ENCODE results near the gene CASP9.
"Not testable (repeated sequence)": the region's sequence is repeated elsewhere in the genome, so short reads cannot be mapped to it uniquely, and the experiment has no call there.

Gene CASP9

DNA sequence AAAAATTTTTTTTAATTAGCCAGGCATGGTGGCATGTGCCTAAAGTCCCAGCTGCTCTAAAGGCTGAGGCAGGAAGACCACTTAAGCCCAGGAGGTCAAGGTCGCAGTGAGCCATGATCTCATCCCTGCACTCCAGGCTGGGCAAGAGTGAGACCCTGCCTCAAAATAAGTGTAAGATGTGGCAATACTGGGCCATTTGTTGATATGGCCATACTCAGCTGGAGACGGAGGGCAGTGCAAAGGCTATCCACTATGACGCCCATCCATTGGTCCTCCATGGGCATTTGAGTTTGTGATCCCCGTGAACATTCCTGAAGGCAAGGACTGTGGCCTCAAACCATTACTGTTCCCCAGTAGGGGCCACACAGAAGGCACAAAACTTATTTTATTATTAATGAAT, 1.5 kb downstream of the CASP9 start:
- no peak overlapping the region for H3K4me3 ChIP-seq (ENCODE audit: low read depth, low read length)
- TF ChIP-seq, protein P1, sequence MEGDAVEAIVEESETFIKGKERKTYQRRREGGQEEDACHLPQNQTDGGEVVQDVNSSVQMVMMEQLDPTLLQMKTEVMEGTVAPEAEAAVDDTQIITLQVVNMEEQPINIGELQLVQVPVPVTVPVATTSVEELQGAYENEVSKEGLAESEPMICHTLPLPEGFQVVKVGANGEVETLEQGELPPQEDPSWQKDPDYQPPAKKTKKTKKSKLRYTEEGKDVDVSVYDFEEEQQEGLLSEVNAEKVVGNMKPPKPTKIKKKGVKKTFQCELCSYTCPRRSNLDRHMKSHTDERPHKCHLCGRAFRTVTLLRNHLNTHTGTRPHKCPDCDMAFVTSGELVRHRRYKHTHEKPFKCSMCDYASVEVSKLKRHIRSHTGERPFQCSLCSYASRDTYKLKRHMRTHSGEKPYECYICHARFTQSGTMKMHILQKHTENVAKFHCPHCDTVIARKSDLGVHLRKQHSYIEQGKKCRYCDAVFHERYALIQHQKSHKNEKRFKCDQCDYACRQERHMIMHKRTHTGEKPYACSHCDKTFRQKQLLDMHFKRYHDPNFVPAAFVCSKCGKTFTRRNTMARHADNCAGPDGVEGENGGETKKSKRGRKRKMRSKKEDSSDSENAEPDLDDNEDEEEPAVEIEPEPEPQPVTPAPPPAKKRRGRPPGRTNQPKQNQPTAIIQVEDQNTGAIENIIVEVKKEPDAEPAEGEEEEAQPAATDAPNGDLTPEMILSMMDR (IDR thresholded peaks at IDR 0.05; ENCODE audit: borderline replicate concordance, insufficient read depth, low read depth, low read length) = no peak

DNA sequence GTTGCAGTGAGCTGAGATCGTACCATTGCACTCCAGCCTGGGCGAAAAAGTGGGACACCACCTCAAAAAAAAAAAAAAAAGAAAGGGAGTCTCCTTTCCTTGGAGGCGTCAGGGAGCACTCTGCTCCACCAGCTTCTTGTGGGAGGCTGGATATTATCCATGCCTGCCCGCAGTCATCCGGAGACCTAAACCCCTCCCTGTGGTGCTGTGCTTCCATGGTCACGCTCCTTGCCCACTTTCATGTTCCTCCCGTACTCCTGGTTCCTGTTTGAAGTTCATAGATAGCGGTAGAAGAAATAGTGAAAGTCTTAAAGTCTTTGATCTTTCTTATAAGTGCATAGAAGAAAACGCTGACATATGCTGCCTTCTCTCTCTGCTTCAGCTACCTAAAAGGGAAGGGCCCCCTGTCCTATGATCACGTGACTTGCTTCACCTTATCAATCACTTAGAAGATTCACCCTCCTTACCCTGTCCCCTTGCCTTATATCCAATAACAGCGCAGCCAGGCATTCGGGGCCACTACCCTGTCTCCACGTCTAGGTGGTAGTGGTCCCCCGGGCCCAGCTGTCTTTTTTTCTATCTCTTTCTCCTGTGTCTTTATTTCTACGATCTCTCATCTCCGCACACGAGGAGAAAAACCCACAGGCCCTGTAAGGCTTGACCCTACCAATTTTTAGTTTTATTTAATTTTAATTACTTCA, 2.7 kb downstream of the CASP9 start:
- H3K4me3 ChIP-seq (ENCODE audit: low read depth, low read length) = not testable (repeated sequence)

DNA sequence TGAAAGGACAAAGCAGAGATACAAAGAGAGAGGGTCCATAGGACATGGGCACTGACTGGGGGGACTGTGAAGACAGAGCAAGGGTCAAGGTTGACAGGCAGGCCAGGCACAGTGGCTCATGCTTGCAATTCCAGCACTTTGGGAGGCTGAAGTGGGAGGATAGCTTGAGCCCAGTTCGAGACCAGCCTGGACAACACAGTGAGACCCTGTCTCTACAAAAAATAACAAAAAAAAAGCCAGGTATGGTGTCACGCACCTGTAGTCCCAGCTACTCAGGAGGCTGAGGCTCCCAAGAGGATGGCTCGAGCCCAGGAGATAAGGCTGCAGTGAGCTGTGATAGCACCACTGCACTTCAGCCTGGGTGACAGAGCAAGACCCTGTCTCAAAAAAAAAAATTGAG, 4.4 kb downstream of the CASP9 start:
- no peak overlapping the region for H3K4me3 ChIP-seq (ENCODE audit: low read depth, low read length)
- TF ChIP-seq, protein P1 (IDR thresholded peaks at IDR 0.05; ENCODE audit: borderline replicate concordance, insufficient read depth, low read depth, low read length) = no peak

DNA sequence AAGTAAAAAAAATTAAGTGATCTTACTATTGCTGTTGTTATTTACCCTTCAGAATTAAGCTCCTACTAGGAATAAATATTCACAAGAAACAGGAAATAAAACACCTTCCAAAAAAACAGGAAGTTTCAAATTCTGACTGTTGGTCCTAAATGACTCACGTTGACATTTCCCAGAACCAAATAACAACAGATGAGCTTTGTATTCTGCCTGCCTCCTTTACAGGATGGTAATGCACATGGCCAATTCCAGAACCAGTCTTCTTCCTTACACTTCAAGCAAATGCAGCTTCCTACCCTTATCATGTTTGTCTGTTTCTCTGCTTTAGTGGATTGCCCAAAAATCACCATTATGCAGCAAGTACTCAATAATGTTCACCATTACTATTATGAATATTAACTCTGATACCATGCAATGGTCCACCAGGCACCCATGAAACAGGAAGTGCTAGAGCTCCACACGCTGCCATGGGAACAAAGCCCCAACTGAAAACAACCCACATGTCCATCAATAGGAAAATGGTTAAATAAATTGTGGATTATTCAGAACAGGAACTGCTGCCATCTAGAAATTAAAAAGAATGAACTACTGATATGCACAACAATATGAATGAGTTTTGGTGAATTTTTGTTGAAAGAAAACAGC, 8.9 kb downstream of the CASP9 start:
- H3K4me3 ChIP-seq (ENCODE audit: low read depth, low read length) = no peak overlapping the region
- TF ChIP-seq, protein P1 (IDR thresholded peaks at IDR 0.05; ENCODE audit: borderline replicate concordance, insufficient read depth, low read depth, low read length) = no peak

DNA sequence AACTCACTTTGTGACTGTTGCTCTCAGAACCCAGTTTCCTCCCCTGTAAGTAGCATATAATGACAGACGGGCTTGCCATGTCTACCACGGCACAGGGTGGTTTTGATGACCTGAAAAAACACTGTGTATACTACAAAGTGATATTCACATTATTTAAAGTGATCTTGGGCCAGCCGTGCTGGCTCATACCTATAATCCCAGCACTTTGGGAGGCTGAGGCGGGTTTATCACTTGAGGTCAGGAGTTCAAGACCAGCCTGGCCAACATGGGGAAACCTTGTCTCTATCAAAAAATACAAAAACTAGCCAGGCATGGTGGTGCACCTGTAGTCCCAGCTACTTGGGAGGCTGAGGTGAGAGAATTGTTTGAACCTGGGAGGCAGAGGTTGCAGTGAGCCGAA, 9.5 kb downstream of the CASP9 start:
- not testable (repeated sequence) for H3K4me3 ChIP-seq (ENCODE audit: low read depth, low read length)

DNA sequence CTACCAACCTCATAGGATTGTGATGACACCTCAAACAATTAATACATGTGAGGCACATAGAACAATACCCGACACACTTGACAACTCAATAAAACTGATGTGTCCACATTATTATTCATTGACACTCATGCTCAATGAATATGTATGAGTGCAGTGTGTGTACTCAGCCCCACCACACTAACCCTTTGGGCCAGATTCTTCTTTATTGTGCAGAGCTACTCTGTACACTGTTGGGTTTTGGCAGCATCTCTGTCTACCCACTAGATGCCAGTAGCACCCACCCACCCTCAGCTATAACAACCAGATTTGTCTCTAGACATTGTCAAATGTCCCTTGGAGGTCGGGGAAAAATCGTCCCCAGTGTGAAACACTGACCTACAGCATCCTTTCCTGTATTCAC, 10.1 kb downstream of the CASP9 start:
- H3K4me3 ChIP-seq (ENCODE audit: low read depth, low read length) = no peak overlapping the region
- TF ChIP-seq, protein P1 (IDR thresholded peaks at IDR 0.05; ENCODE audit: borderline replicate concordance, insufficient read depth, low read depth, low read length) = no peak

DNA sequence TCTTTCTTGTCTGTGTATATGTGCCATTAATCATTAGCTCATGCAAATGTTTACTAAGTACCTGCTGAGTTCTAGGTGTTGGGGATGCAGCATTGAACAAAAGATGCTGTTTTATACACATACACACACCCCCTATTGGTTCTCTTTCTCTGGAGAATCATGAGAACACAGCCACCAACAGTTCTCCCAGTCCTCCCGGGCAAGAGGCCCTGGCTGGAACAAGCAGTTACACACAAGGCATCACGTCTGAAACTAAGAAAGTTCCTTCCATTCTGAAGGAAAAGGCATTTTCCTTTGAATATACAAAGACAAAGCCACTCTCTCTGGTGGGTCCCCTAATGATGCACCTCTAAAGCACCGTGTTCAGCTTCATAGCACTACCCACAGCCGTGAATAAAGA, 10.8 kb downstream of the CASP9 start:
- TF ChIP-seq, protein P1 (IDR thresholded peaks at IDR 0.05; ENCODE audit: borderline replicate concordance, insufficient read depth, low read depth, low read length) = no peak
- H3K4me3 ChIP-seq (ENCODE audit: low read depth, low read length) = no peak overlapping the region

DNA sequence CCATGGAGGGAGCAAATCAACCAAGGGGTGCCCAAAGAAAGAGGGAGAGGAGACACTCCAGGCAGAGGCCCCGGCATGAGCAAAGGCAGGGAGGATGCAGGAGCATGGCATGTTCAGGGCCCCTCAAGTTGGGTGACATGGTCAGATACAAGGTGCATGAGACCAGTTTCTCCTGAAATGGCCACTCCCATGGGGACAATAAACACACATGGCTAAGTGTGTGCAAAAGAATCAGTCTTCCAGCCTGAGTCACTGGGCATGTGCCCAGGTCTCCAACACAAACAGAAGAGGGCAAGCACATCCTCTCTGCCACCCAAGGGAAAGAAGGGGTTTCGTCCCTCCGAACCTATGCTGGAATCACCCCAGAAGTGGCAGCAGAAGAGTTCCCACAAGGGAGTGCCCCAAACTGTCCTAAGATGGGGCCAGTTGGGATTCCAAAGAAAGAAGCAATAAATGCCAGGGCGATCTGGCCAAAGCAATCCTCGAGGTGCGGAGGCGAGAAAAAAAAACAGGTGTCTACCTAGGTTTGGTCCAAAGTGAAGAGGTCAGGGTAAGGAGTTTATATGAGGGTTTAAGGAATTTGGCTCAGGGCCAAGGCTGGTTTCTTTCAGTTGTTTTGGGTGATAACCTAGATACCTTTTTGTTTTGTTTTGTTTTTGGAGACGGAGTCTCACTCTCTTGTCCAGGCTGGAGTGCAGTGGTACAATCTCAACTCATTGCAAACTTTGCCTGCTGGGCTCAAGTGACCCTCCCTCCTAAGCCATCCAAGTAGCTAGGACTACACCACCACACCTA, 13.2 kb downstream of the CASP9 start:
- TF ChIP-seq, protein P1 (IDR thresholded peaks at IDR 0.05; ENCODE audit: borderline replicate concordance, insufficient read depth, low read depth, low read length) = no peak
- H3K4me3 ChIP-seq (ENCODE audit: low read depth, low read length) = no peak overlapping the region
